Measurements from ENCODE around the gene ERP44.

The ERP44 gene

GRCh38 chr9:99929652-99930051, 169.1 kb downstream of the ERP44 start:
- DNase-seq = no peak

Measured in CD4-positive, alpha-beta T cell treated with Interleukin-4 for 1 hour (primary cell).